B cell (primary cell): ENCODE measurements around the gene CRNN. TPM values are rescaled to one million over a fixed set of nuclear protein-coding genes. Genes with fewer than 3 reads are reported as not detected.

ENCODE experiments used
- ATAC-seq: fragments of 200-7000 bp; cut with Tn5 transposase; one replicate; pipeline ENCODE4 v1.10.0; 2021; ENCODE audit warnings: low read depth, mild to moderate bottlenecking, moderate number of reproducible peaks, moderate library complexity
- CTCF ChIA-PET: fragments of 350-600 bp; sonication (Branson Sonifier 250); formaldehyde crosslinking; loops from one replicate; lab custom pipeline; 2021; ENCODE audit warnings: antibody characterized with exemption, inconsistent platforms; lab: Charles Lee
- POLR2A ChIA-PET: fragments of 350-600 bp; sonication (Branson Sonifier 250); formaldehyde crosslinking; loops from one replicate; lab custom pipeline; 2021; ENCODE audit warnings: antibody characterized with exemption; lab: Charles Lee
- DNase-seq: peaks from one replicate; pipeline ENCODE4 v3.0.0; 2013
- H2AFZ ChIP-seq: 2 replicates; pipeline ENCODE4 v1.6.1; 2012; ENCODE audit warnings: mild to moderate bottlenecking, low read depth, low read length; ENCODE audit not compliant: insufficient read depth, poor library complexity, severe bottlenecking
- H3K27ac ChIP-seq, 2 donors: 1 replicate in 1 of 2; 2 replicates in 1 of 2; pipeline ENCODE4 v1.5.1; 2012 to 2013; ENCODE audit warnings: low read length in 2 of 2, mild to moderate bottlenecking in 2 of 2, moderate library complexity in 1 of 2
- H3K27me3 ChIP-seq, 4 experiments: fragments of 200-600 bp in 1 of 4; sonication (generic) in 1 of 4; replicated peaks in 1 of 4; 1 replicate in 2 of 4; 2 replicates in 2 of 4; pipeline versions ENCODE4 v1.6.1 to v1.7.0; 2013 to 2016; ENCODE audit warnings: low read length in 3 of 4, mild to moderate bottlenecking in 2 of 4, mixed read lengths in 1 of 4, moderate library complexity in 1 of 4; ENCODE audit not compliant: insufficient read depth in 4 of 4, control insufficient read depth in 3 of 4; ENCODE audit errors: control extremely low read depth in 1 of 4
- H3K36me3 ChIP-seq, 2 experiments: replicated peaks in 1 of 2; 1 replicate in 1 of 2; 2 replicates in 1 of 2; pipeline versions ENCODE4 v1.6.1 to v1.7.1; 2013; ENCODE audit warnings: low read length in 1 of 2; ENCODE audit not compliant: insufficient read depth in 2 of 2, control insufficient read depth in 1 of 2; ENCODE audit errors: control extremely low read depth in 1 of 2, extremely low read depth in 1 of 2
- H3K4me1 ChIP-seq, 2 donors: fragments of 200-600 bp in 1 of 2; sonication (generic) in 1 of 2; 1 replicate in 1 of 2; 2 replicates in 1 of 2; pipeline versions ENCODE4 v1.5.1 to v1.6.1; 2013 to 2017; ENCODE audit warnings: low read length in 2 of 2; ENCODE audit not compliant: control insufficient read depth in 2 of 2, insufficient read depth in 2 of 2
- H3K4me2 ChIP-seq: replicated peaks from 2 replicates; pipeline ENCODE3; 2012; ENCODE audit warnings: mild to moderate bottlenecking, low read depth, low read length; ENCODE audit not compliant: poor library complexity, severe bottlenecking
- H3K4me3 ChIP-seq, 5 experiments: fragments of 200-600 bp in 1 of 5; sonication (generic) in 1 of 5; 1 replicate in 3 of 5; 2 replicates in 2 of 5; pipeline versions ENCODE4 v1.5.1 to v1.7.0; 2011 to 2016; ENCODE audit warnings: low read length in 4 of 5, mild to moderate bottlenecking in 4 of 5, low read depth in 2 of 5, control low read depth in 1 of 5, moderate library complexity in 1 of 5; ENCODE audit not compliant: insufficient read depth in 1 of 5; ENCODE audit errors: control extremely low read depth in 1 of 5, extremely low read depth in 1 of 5
- H3K79me2 ChIP-seq: fragments of 200-600 bp; sonication (generic); one replicate; pipeline ENCODE4 v1.6.0; 2016; ENCODE audit warnings: low read length; ENCODE audit not compliant: control insufficient read depth, insufficient read depth
- H3K9ac ChIP-seq: fragments of 200-600 bp; sonication (generic); 2 replicates; pipeline ENCODE4 v1.6.1; 2017; ENCODE audit warnings: mild to moderate bottlenecking, low read length, moderate library complexity
- H3K9me3 ChIP-seq, 3 donors: one replicate each; pipeline versions ENCODE4 v1.6.1 to v1.7.1; 2013; ENCODE audit warnings: low read length in 2 of 3; ENCODE audit not compliant: control insufficient read depth in 2 of 3, insufficient read depth in 1 of 3; ENCODE audit errors: control extremely low read depth in 1 of 3
- H4K20me1 ChIP-seq: 2 replicates; pipeline ENCODE4 v1.6.0; 2012; ENCODE audit warnings: mild to moderate bottlenecking, low read length; ENCODE audit not compliant: insufficient read depth, control insufficient read depth, poor library complexity, severe bottlenecking
- H3K27ac Mint-ChIP-seq: one replicate; pipeline ENCODE4 v1.8.0; 2021; ENCODE audit warnings: mixed read lengths
- H3K27me3 Mint-ChIP-seq: one replicate; pipeline ENCODE4 v1.8.0; 2021; ENCODE audit warnings: mixed read lengths
- H3K4me1 Mint-ChIP-seq: one replicate; pipeline ENCODE4 v1.8.0; 2021; ENCODE audit warnings: mixed read lengths
- H3K4me3 Mint-ChIP-seq: one replicate; pipeline ENCODE4 v1.8.0; 2021; ENCODE audit warnings: mixed read lengths
- H3K9me3 Mint-ChIP-seq: one replicate; pipeline ENCODE4 v1.8.0; 2022; ENCODE audit warnings: mixed read lengths; ENCODE audit not compliant: insufficient read depth
- CTCF ChIP-seq: fragments of 200-600 bp; IDR thresholded peaks from one replicate; pipeline ENCODE4 v1.8.0; 2022; ENCODE audit warnings: antibody characterized with exemption, mild to moderate bottlenecking
- EZH2 ChIP-seq: IDR thresholded peaks from 2 replicates; pipeline ENCODE4 v1.6.1; 2012; ENCODE audit warnings: borderline replicate concordance, low read depth, mild to moderate bottlenecking, moderate library complexity, low read length; ENCODE audit not compliant: insufficient read depth, poor library complexity, severe bottlenecking
- WGBS: methylation state at CpG from one replicate; pipeline ENCODE4 v1.1.5; 2013; ENCODE audit warnings: missing lambda C conversion rate; ENCODE audit not compliant: insufficient coverage; 5-methylcytosine and 5-hydroxymethylcytosine counted together
- intact Hi-C: fragments of 100-400 bp; cut with micrococcal nuclease; formaldehyde crosslinking; loops from one replicate; pipeline ENCODE4 v1.10.0; 2022
- polyA minus RNA-seq: library from RNA; depleted of rRNA, polyadenylated mRNA; stranded (reverse); fragments of >200 nt; gene quantifications from 2 replicates; pipeline ENCODE4 v1.2.3, GENCODE V29; 2012
- polyA plus RNA-seq: library from polyadenylated mRNA; depleted of rRNA; stranded (reverse); fragments of >200 nt; gene quantifications from 2 replicates; pipeline ENCODE4 v1.2.3, GENCODE V29; 2012
- total RNA-seq, 2 donors: library from RNA; stranded (reverse); fragments of 120-200 nt in 1 of 2; gene quantifications; 1 replicate in 1 of 2; 2 replicates in 1 of 2; pipeline versions ENCODE4 v1.2.3 to v1.2.4, GENCODE V29; 2013 to 2022

The CRNN gene
- total RNA-seq (not detected in 2 replicates), polyA plus RNA-seq (not detected in 2 replicates), polyA minus RNA-seq (not detected in 2 replicates)
- not detected for total RNA-seq (2013)

- Histone ChIP-seq H2AFZ (no peak within 1 kb of the TSS), H3K9ac (no peak within 1 kb of the TSS), H4K20me1 (no peaks in the 10 kb centered on the region), H3K4me1 (no peaks in the 10 kb centered on the region), H3K4me2 (no peak within 1 kb of the TSS), H3K36me3 (no peaks in the 10 kb centered on the region), H3K4me3 (no peak within 1 kb of the TSS), H3K27ac (no peak within 1 kb of the TSS), H3K79me2 (no peaks in the 10 kb centered on the region), H3K27me3 (peaks cover 0 to 10% (median 2%) of the 10 kb centered on the region in 4 experiments), H3K9me3 (no peaks in the 10 kb centered on the region)
- WGBS = 86% methylated on average over 3 of the region's 3 CpGs
- DNase-seq = no peak
- Mint-ChIP-seq H3K9me3 (no peaks in the 10 kb centered on the region), H3K4me3 (no peak within 1 kb of the TSS), H3K4me1 (no peaks in the 10 kb centered on the region), H3K27ac (no peak within 1 kb of the TSS), H3K27me3 (peaks cover 39% of the 10 kb centered on the region)
- intact Hi-C loops = no loop called here
- no peak for ATAC-seq
- TF ChIP-seq CTCF (no peak), EZH2 (no peak)
- ChIA-PET POLR2A (no interaction called here), CTCF (interaction anchor here (1.9 kb wide), 1 partner anchor 27 kb away, joined by 7 read pairs; no protein-coding TSS in a partner anchor)
Observed at GRCh38 chr1:152413909-152414308, at the start of gene CRNN. TSS of gene CRNN (minus strand) at chr1:152414263. CDS start at chr1:152412233, 2,030 bp downstream.

GRCh38 chr1:152462636-152463035 lies 48.6 kb upstream of the CRNN start:
- ChIA-PET CTCF (interaction anchor here (0.6 to 0.7 kb wide), 2 partner anchors 122 to 284 kb away, joined by 3 to 4 read pairs; no protein-coding TSS in a partner anchor), POLR2A (no interaction called here)
- Mint-ChIP-seq H3K27me3 (peaks cover 5% of the 10 kb centered on the region), H3K27ac (no peak overlapping the region), H3K4me1 (peaks cover 25% of the 10 kb centered on the region), H3K4me3 (no peak overlapping the region), H3K9me3 (no peaks in the 10 kb centered on the region)
- no peak overlapping the region for H3K4me2 ChIP-seq
- H3K36me3 ChIP-seq = no peaks in the 10 kb centered on the region
- H3K9ac ChIP-seq = no peak overlapping the region
- intact Hi-C loops = no loop called here
- H2AFZ ChIP-seq = no peak overlapping the region
- 96% methylated on average over 18 of the region's 26 CpGs for WGBS
- peaks cover 14 to 20% of the 10 kb centered on the region in 2 donors for H3K4me1 ChIP-seq
- ATAC-seq (no peak), DNase-seq (no peak)
- H4K20me1 ChIP-seq = no peaks in the 10 kb centered on the region
- no peak overlapping the region for H3K4me3 ChIP-seq
- peaks cover 0 to 2% (median 0%) of the 10 kb centered on the region in 3 donors for H3K9me3 ChIP-seq
- no peak overlapping the region for H3K27ac ChIP-seq
- TF ChIP-seq CTCF = no peak
- TF ChIP-seq EZH2 = no peak
- peaks cover 0 to 2% (median 0%) of the 10 kb centered on the region in 4 experiments for H3K27me3 ChIP-seq
- H3K79me2 ChIP-seq = no peaks in the 10 kb centered on the region
